Stimulated activated CD8-positive, alpha-beta memory T cell treated with anti-CD3 and anti-CD28 coated beads, Interleukin-15, amount 100 ng/mL, for 1 hour (primary cell): ENCODE data around the gene INSIG1.

ENCODE experiments used
- DNase-seq: peaks from one replicate; pipeline ENCODE4 v3.0.0-alpha.2; 2020; ENCODE audit warnings: low read depth

The INSIG1 gene

GRCh38 chr7:155297517-155298287 is at the start of gene INSIG1:
INSIG1 (plus strand) TSS chr7:155297878; CDS start chr7:155298286, 408 bp downstream.
- DNase-seq, result peak; percentile 62

GRCh38 chr7:155248366-155248756 is 49.3 kb upstream of the INSIG1 start:
- no peak for DNase-seq

GRCh38 chr7:155251831-155252230 is 45.8 kb upstream of the INSIG1 start:
- DNase-seq, result no peak

- DNase-seq, result no peak
Observed at GRCh38 chr7:155252444-155252887, 45.2 kb upstream of the INSIG1 start.

GRCh38 chr7:155252892-155253501 is 44.7 kb upstream of the INSIG1 start:
- DNase-seq, result no peak

GRCh38 chr7:155254018-155254417 is 43.7 kb upstream of the INSIG1 start:
- no peak for DNase-seq

GRCh38 chr7:155255071-155255470 is 42.6 kb upstream of the INSIG1 start:
- DNase-seq, result no peak

- no peak for DNase-seq
Observed at GRCh38 chr7:155255621-155256020, 42.1 kb upstream of the INSIG1 start.

GRCh38 chr7:155256081-155256760 is 41.5 kb upstream of the INSIG1 start:
- DNase-seq, result no peak

GRCh38 chr7:155256761-155257481 is 40.8 kb upstream of the INSIG1 start:
- no peak for DNase-seq

- no peak for DNase-seq
Observed at GRCh38 chr7:155257482-155258225, 40.0 kb upstream of the INSIG1 start.

GRCh38 chr7:155258226-155258560 is 39.5 kb upstream of the INSIG1 start:
- DNase-seq, result no peak

GRCh38 chr7:155259866-155260497 is 37.7 kb upstream of the INSIG1 start:
- DNase-seq, result no peak

- no peak for DNase-seq
Observed at GRCh38 chr7:155260498-155260872, 37.2 kb upstream of the INSIG1 start.

GRCh38 chr7:155261031-155261985 is 36.4 kb upstream of the INSIG1 start:
- no peak for DNase-seq

GRCh38 chr7:155262031-155262430 is 35.6 kb upstream of the INSIG1 start:
- DNase-seq, result no peak

- DNase-seq, result no peak
Observed at GRCh38 chr7:155263051-155263450, 34.6 kb upstream of the INSIG1 start.

GRCh38 chr7:155263581-155264143 is 34.0 kb upstream of the INSIG1 start:
- DNase-seq, result no peak

- DNase-seq, result no peak
Observed at GRCh38 chr7:155265144-155265543, 32.5 kb upstream of the INSIG1 start.

- no peak for DNase-seq
Observed at GRCh38 chr7:155265961-155266360, 31.7 kb upstream of the INSIG1 start.
